Measurements from ENCODE around the gene TNFRSF12A.
A peak's percentile ranks its signal among the peaks of the same experiment; 100 is the strongest.

Gene TNFRSF12A

DNA sequence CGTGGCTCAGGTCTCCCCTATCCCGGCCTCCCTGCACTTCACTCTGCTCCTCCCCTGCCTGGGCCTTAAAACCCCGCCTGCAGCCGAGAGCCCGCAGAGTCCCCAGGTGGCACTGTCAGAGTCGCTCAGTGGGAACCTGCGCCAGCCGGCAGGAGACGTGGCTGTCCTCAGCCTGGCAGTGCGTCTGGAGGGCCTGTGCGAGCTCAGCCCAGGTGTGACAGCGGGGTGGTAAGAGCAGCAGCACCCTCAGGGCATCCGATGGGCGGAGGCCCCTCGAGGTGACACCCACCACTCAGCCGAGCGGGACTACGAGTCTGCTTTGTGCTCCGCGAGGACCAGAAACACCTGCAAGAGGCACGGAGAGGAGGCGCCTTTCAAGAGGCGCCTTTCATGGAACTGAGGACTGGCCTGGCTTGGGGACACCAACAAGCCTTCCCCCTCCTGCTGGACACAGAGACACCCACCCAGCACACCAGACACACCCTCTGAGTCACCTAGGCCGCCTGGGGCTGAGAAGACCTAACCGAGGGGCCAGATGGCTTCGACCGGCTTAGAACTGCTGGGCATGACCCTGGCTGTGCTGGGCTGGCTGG lies 7.2 kb upstream of the TNFRSF12A start, which contains the start of gene CLDN9:
Gene CLDN9 (plus strand): TSS at position 96 of the 593 bp plus-strand sequence. CDS start 440 bp downstream, at position 536.
- DNase-seq (ENCODE audit: low read depth): no peak

DNA sequence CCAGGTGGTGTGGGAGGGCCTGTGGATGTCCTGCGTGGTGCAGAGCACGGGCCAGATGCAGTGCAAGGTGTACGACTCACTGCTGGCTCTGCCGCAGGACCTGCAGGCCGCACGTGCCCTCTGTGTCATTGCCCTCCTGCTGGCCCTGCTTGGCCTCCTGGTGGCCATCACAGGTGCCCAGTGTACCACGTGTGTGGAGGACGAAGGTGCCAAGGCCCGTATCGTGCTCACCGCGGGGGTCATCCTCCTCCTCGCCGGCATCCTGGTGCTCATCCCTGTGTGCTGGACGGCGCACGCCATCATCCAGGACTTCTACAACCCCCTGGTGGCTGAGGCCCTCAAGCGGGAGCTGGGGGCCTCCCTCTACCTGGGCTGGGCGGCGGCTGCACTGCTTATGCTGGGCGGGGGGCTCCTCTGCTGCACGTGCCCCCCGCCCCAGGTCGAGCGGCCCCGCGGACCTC lies 6.6 kb upstream of the TNFRSF12A start:
- no peak for DNase-seq (ENCODE audit: low read depth)

DNA sequence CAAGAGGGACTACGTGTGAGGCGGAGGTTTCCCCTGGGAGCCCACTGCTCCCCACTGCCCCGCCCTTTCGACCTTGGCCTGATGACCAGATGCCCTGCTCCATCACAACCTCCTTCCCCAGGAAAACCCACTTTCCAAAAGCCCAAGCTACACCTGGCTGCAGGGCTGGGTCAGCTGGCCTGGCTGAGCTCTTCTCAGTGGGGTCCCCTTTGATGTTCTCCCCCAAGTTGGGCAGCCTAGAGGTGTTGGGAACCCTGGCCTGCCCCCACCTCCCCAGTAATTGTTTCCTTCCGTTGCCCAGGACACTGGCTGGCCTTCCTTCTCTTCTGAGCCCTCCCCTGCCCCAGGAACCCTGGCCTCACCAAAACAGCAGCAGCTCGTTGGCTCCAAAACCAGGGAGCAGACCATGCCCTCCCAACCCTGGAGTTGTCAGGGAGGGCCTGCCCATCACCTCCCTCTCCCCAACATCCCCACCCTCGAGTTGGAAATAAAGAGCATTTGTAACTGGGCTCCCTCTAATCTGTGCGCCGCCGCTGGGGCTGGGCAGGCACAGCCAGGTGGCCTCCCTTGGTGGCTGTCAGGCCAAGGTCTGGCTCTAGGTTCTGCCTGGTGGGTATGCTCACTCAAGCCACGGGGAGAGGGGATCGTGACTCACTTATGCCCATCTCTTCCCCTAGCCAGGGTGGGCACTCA lies 6.0 kb upstream of the TNFRSF12A start:
- no peak for DNase-seq (ENCODE audit: low read depth)

DNA sequence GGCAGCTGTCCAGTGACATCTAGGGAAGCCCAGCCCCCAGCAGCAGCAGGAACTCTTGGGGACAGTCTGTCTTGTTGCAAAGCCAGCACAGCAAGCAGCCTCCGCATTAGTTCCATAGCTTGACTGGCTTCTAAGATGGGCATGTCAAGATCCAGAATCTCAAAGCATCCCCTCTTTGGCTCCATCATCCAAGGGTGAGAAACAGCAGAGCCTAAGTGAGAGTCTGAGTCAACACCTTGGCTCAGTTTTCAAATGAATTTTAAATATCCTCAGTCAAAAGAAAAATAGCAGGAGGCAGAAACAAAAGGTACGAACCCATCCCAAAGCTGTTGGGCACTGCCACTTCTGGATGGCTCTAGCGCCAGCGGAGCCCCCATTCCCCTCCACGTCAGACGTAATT lies 5.2 kb upstream of the TNFRSF12A start:
- no peak for DNase-seq (ENCODE audit: low read depth)

DNA sequence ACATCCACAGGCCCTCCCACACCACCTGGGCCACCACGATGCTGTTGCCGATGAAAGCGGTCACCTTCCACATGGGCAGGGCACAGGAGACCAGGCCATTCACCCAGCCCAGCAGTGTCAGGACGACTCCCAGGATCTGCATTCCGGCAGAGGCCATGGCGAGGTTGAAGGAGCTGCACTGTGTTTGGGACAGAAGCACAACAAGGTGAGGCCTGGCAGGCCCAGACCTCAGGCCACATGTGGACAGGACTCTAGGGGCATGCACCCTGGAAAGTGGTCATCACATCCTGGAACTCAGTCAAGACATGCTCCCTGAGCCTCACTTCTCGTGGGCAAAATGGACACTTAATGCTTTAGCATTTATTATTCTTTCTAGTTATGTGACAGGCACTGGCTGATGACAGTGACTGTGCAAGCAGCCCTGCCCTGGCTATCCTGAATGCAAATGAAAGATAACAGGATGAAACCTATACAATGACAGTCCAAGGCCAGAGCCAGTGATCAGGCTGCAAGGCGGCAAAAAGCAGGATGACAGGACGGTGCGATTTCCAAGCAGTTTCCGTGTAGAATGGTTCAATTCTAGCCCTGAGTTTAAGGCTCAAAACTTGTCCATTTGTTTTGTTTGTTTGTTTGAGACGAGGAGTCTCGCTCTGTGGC lies 4.2 kb upstream of the TNFRSF12A start:
- DNase-seq (ENCODE audit: low read depth): no peak

DNA sequence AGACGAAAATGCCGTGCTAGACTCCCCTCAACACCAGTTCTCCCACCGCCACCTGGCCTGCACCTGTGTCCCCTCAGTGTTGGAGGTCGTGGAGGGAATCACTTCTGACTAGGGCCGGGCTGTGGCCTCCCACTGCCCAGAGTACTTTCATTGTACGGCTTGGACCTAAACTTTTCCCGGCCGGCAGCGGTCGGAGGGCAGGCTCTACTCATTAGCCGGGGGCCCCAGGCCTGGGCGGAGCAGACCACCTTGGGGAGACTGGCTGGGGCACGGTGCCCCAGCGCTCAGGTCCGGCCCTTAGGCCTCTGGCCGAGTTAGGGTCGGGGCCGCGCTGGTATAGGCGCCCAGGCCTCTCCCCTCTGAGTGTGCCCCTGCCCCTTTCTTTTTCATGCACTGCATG lies 2.8 kb upstream of the TNFRSF12A start:
- no peak for DNase-seq (ENCODE audit: low read depth)

DNA sequence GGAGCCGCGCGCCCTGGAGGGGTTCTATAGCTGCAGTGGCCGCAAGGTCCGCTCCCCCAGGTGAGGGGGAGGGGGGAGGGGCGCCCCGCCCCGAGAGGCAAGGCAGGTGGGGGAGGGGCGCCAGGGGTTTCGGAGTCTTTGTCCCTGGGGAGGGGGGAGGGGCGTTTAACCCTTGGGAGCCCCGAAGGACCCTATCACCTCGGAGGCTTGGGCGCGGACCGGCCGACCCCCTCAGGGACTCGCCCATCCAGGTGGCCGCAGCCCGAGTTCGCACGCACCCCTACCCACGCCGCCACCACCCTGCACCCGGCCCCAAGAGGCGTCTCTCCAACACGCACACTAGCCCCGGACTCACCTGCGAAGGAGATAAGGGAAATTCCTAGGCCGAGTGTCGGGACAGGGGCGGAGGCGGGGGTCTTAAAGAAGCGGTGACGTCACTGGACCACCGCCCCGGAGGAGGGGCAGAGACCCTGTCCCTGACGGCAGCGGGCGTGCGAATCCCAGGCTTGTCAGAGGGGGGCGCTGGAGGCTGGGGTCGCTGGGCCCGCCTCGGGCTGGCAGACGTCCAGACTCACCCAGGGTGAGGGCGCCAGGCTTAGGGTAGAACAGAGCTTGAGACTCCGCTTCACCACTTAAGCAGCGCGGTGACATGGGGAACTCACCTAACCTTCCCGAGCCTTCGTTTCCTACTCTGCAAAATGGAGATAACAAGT lies 2.2 kb upstream of the TNFRSF12A start, which contains the start of gene CLDN6:
Gene CLDN6 (minus strand): TSS at position 390 of the 713 bp plus-strand sequence. CDS start 2,162 bp downstream, outside the sequence.
- no peak for DNase-seq (ENCODE audit: low read depth)

DNA sequence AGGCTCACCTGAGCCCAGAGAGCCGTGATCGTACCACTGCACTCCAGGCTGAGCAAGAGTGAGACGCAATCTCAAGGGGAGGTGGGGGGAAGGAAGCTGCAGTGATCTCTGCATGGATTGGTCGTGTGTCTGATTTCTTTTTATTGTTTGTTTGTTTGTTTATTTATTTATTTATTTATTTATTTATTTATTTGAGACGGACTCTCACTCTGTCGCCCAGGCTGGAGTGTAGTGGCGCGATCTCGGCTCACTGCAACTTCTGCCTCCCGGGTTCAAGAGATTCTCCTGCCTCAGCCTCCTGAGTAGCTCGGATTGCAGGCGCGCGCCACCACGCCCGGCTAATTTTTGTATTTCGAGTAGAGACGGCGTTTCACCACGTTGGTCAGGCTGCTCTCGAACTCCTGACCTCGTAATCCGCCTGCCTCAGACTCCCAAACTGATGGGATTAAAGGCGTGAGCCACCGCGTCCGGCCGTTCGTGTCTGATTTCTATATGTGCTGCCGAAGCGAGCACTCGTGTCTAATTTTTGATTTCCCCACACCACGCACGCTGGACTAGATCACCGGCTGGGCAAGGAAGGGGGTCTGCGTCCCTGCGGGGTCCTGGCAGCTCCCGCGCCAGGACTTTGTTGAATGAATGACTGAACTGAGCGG lies 448 bp upstream of the TNFRSF12A start:
- DNase-seq (ENCODE audit: low read depth): no peak

DNA sequence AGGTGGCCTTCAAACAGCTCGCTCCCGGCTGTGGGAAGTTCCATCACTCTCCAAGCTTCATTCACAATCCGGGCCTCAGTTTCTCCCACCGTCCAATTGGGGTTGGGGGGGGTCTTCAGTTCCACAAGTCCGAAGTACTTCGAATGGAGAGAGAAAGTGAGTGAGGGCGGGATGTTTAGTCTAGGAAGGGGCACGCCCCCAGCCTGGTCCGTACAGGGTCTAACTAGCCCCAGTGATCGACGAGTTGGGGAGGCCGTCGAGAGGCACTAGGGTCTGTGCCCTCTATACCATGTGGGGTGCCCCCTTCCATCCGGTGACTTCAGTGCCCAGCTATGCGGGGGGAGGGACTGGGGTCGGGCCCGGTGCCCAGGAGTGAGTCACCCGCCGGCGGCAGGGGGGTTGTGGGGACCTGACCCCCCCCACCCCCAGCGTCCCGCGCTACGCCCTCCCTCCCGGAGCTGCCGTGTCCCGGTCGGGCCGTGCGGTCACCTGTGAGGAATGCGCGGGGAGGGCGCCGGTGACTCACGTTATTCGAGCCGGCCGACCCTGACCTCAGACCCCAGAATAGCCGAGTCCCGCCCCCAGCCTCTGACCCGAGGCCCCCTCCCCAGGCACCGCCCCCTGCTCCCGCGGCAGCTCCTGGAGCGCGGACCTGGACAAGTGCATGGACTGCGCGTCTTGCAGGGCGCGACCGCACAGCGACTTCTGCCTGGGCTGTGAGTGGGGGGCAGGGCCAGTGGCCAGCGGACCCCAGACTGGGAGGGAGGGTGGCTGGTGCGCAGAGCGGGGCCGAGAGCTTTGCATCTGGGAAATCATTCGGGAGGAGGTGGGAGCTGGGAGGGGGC lies 658 bp downstream of the TNFRSF12A start:
- peak; percentile 46 for DNase-seq (ENCODE audit: low read depth)

DNA sequence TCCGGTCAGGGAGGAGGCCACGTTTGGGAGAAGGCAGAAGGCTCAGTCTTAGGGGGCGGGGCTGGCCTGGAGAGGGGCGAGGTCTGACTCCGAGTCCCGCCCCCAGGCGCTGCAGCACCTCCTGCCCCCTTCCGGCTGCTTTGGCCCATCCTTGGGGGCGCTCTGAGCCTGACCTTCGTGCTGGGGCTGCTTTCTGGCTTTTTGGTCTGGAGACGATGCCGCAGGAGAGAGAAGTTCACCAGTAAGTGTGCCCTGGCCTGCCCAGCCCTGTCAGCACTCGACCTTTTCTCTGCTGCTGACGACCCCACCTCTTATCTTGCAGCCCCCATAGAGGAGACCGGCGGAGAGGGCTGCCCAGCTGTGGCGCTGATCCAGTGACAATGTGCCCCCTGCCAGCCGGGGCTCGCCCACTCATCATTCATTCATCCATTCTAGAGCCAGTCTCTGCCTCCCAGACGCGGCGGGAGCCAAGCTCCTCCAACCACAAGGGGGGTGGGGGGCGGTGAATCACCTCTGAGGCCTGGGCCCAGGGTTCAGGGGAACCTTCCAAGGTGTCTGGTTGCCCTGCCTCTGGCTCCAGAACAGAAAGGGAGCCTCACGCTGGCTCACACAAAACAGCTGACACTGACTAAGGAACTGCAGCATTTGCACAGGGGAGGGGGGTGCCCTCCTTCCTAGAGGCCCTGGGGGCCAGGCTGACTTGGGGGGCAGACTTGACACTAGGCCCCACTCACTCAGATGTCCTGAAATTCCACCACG lies 1.5 kb downstream of the TNFRSF12A start:
- DNase-seq (ENCODE audit: low read depth): peak; percentile 88

DNA sequence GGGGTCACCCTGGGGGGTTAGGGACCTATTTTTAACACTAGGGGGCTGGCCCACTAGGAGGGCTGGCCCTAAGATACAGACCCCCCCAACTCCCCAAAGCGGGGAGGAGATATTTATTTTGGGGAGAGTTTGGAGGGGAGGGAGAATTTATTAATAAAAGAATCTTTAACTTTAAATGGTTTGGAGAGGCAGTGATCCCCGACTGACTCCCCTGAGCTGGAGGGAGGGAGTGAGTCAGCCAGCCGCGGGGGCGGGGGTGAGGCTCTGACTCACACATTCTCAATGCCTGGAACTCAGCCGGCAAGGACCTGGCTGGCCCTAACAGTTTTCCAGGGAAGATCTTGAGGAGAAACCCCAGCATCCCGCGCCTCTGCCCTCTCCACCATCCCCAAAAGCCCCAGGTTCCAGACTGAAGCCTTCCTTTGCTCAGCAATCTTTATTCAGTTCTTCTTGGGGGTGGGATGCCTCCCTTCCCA lies 2.1 kb downstream of the TNFRSF12A start:
- DNase-seq (ENCODE audit: low read depth): peak; percentile 86

DNA sequence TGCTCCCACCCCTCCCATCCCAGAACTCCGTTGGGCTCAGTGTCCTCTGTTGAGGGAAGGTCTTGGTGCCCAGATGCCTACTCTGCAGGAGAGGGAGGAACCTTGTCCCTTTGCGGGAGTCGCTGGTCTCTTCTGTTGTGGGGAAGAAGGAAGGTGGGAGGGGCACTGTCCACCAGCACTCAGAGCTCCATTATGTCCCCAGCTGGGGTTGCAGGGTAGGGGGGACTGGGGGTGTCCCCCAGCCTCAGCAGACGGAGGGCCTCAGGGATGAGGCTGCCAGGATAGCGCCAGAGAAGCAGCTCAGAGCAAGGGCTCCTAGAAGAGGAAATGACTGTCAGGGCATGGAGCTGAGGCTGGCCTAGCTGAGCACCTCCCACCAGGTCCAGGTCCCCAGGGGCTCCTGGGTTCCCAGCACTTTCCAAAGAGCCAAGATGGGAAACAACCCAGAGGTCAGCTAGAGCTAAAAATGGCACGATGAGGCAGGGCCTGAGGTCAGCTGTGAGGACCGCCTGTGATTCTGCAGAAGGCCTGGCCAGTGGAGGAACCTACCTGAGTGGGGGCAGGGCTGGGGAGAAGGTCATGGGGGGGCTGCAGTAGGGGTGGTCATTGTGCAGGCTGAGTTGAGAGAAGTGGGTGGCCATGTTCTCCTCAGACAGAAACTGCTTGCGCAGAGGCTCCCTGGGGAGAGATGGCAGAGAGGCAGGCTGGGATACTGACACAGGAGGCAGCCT lies 2.7 kb downstream of the TNFRSF12A start:
- no peak for DNase-seq (ENCODE audit: low read depth)

DNA sequence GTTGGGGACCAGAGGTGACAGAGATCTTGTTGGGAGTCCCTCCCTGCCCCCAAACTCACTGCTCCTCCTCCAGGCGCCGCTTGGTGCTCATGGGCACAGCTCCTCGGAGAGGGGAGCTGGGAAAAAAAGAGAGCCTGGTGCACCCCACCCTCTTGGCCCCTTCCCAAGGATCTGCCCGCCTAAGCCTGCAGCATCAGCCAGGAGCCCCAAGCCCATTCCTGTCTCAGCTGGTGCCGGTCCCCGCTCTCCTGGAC lies 3.2 kb downstream of the TNFRSF12A start:
- no peak for DNase-seq (ENCODE audit: low read depth)

DNA sequence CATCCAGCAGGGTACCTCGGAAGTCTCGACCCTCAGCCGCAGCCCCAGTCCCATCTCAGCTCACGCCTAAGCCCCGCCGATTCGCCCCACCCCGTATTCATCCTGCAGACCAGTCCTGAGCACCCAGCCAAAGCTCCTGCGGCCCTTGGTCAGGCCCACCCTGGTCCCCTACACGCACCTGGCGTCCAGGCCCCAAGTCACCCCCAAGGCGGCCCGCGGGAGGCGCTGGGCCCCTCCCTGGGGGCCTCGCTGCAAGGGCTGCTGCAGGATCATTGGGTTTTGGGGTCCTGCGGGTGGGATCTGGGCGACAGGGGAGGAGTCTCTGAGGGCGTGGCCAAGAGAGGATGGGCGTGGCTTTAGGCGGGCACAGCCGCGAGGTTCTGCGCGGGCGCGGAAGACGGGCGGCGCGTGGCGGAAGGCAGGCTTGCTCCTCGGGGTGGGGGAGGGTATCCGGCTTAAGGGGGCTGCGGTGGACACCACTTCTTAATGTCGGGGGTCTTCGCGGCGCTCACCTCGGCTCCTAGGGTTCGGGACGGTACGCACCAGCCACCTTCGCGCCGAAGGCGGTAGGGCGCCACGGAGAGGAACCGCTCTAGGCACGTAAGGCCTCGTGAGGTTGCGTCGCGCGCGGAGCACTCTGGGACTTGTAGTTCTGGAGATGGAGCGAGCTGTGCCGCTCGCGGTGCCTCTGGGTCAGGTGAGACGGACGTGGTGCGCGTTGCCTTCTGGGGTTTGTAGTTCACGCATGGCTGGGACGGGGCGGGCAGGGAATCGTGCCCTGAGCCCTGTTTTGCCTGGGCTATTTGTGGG lies 3.7 kb downstream of the TNFRSF12A start, which contains the start of the genes HCFC1R1 and THOC6:
Gene HCFC1R1 (minus strand): TSS at position 274 of the 810 bp plus-strand sequence. CDS start 1 bp downstream, at position 273.
Gene THOC6 (plus strand): TSS at position 367 of the 810 bp plus-strand sequence. CDS start 292 bp downstream, at position 659.
- DNase-seq (ENCODE audit: low read depth): peak; percentile 93

DNA sequence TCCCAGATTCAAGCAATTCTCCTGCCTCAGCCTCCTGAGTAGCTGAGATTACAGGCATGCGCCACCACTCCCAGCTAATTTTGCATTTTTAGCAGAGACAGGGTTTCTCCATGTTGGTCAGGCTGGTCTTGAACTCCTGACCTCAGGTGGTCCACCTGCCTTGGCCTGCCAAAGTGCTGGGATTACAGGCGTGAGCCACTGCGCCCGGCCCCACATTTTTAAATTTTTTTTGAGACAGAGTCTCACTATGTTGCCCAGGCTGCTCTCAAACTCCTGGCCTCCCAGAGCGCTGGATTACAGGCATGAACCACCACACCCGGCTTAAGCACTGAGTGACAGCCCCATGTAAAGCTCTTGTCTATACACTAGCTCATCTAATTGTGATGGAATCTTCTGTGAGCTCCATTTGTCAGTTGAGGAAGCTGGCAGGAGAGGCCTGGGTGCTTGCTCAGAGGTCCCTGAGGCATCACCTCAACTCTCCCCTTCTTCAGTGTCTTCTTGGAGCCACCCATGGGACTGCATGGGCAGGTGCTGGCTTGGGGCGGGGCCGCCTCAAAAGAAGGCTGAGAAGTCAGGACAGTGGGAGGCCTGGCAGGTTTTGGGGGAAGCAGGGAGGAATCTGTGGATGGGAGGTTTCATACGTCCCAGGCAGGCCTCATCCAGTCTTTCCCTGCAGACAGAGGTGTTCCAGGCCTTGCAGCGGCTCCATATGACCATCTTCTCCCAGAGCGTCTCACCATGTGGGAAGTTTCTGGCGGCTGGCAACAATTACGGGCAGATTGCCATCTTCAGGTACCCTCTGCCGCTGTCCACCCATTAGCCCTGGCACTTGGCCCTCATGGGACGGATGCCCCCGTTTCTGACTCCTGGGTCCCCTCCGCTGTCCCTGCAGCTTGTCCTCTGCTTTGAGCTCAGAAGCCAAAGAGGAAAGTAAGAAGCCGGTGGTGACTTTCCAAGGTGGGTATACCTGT lies 5.1 kb downstream of the TNFRSF12A start:
- no peak for DNase-seq (ENCODE audit: low read depth)

DNA sequence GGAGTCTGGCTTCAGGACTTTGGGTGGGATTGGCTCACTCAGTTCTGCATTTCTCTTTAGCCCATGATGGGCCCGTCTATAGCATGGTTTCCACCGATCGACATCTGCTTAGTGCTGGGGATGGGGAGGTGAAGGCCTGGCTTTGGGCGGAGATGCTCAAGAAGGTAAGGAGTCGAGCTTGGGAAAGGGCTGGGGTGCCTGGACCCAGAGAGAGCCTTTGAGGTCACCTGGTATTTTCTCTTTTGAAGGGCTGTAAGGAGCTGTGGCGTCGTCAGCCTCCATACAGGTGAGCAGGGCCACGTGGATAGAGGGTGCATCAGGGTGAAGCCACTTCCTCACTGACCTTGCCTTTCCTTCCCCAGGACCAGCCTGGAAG lies 5.8 kb downstream of the TNFRSF12A start:
- DNase-seq (ENCODE audit: low read depth): no peak
